HG03342 (cell line): ENCODE results near the gene RTN4IP1.
"Not testable (repeated sequence)": the region's sequence is repeated elsewhere in the genome, so short reads cannot be mapped to it uniquely, and the experiment has no call there.

Experiments
- ATAC-seq: cut with Tn5 transposase; IDR thresholded peaks from one replicate; pipeline ENCODE4 v1.9.1; 2021; ENCODE audit warnings: mild to moderate bottlenecking, moderate library complexity; ENCODE audit not compliant: unreplicated experiment

Gene RTN4IP1

GRCh38 chr6:106586815-106587415, 42.4 kb downstream of the RTN4IP1 start:
- ATAC-seq: no peak

GRCh38 chr6:106581468-106581867, 47.8 kb downstream of the RTN4IP1 start:
- ATAC-seq: no peak

GRCh38 chr6:106579281-106579680, 50.0 kb downstream of the RTN4IP1 start:
- ATAC-seq: no peak

GRCh38 chr6:106574741-106575458, 54.4 kb downstream of the RTN4IP1 start:
- no peak for ATAC-seq

GRCh38 chr6:106572875-106573585, 56.3 kb downstream of the RTN4IP1 start:
- ATAC-seq: no peak

GRCh38 chr6:106572436-106572835, 56.9 kb downstream of the RTN4IP1 start:
- ATAC-seq: no peak

- no peak for ATAC-seq
Observed at GRCh38 chr6:106569428-106569827, 59.9 kb downstream of the RTN4IP1 start.

- ATAC-seq: no peak
Observed at GRCh38 chr6:106568530-106568929, 60.8 kb downstream of the RTN4IP1 start.

GRCh38 chr6:106564476-106564875, 64.8 kb downstream of the RTN4IP1 start:
- no peak for ATAC-seq

- no peak for ATAC-seq
Observed at GRCh38 chr6:106563614-106564013, 65.7 kb downstream of the RTN4IP1 start.

GRCh38 chr6:106561686-106562405, 67.5 kb downstream of the RTN4IP1 start:
- ATAC-seq: no peak

GRCh38 chr6:106560996-106561685, 68.2 kb downstream of the RTN4IP1 start:
- ATAC-seq: no peak

GRCh38 chr6:106559659-106560058, 69.6 kb downstream of the RTN4IP1 start:
- not testable (repeated sequence) for ATAC-seq

- ATAC-seq: no peak
Observed at GRCh38 chr6:106558364-106558763, 70.9 kb downstream of the RTN4IP1 start.

GRCh38 chr6:106557837-106558236, 71.5 kb downstream of the RTN4IP1 start:
- no peak for ATAC-seq

GRCh38 chr6:106556368-106556960, 72.8 kb downstream of the RTN4IP1 start:
- ATAC-seq: no peak

GRCh38 chr6:106555767-106556166, 73.5 kb downstream of the RTN4IP1 start:
- ATAC-seq: no peak

GRCh38 chr6:106553440-106553839, 75.9 kb downstream of the RTN4IP1 start:
- no peak for ATAC-seq

GRCh38 chr6:106551155-106551554, 78.1 kb downstream of the RTN4IP1 start:
- ATAC-seq: no peak

GRCh38 chr6:106549521-106549920, 79.8 kb downstream of the RTN4IP1 start:
- ATAC-seq: no peak
